ENCODE results near the gene RELB.
A peak's percentile ranks its signal among the peaks of the same experiment; 100 is the strongest.

The RELB gene

GRCh38 chr19:45032421-45032820 is 31.2 kb downstream of the RELB start:
- H3F3A ChIP-seq (ENCODE audit: low read depth): no peaks in the 10 kb centered on the region
- H4K20me1 ChIP-seq (ENCODE audit: insufficient read depth, low read length, poor library complexity, severe bottlenecking): no peaks in the 10 kb centered on the region
- no peak overlapping the region for H2AFZ ChIP-seq (ENCODE audit: low read length)
- H3K27me3 ChIP-seq (ENCODE audit: insufficient read depth, low read length, poor library complexity, severe bottlenecking): no peaks in the 10 kb centered on the region
- H3K79me2 ChIP-seq (ENCODE audit: insufficient read depth, low read length): no peaks in the 10 kb centered on the region
- H3K9ac ChIP-seq (ENCODE audit: low read depth, low read length, poor library complexity, severe bottlenecking): no peak overlapping the region
- no peak overlapping the region for H3K4me3 ChIP-seq (ENCODE audit: low read length, poor library complexity, severe bottlenecking)
- TF ChIP-seq CTCF (conservative IDR thresholded peaks at IDR 0.05; ENCODE audit: low read length): no peak
- TF ChIP-seq EZH2phosphoT487 (IDR thresholded peaks at IDR 0.05; ENCODE audit: borderline replicate concordance): no peak
- H3K9me3 ChIP-seq (ENCODE audit: insufficient read depth, low read depth, low read length): no peaks in the 10 kb centered on the region
- no peaks in the 10 kb centered on the region for H3K4me1 ChIP-seq (ENCODE audit: insufficient read depth, low read length, poor library complexity, severe bottlenecking)
- peaks cover 5% of the 10 kb centered on the region; the same call in 1 of the 2 replicates for H3K36me3 ChIP-seq (ENCODE audit: insufficient read depth, low read length)
- H3K9me2 ChIP-seq (replicated peaks; ENCODE audit: low read depth, low read length): no peaks in the 10 kb centered on the region
- no peak overlapping the region for H3K4me2 ChIP-seq (ENCODE audit: low read depth, low read length, poor library complexity, severe bottlenecking)

- peaks cover 5% of the 10 kb centered on the region; the same call in 1 of the 2 replicates for H3K36me3 ChIP-seq (ENCODE audit: insufficient read depth, low read length)
- H4K20me1 ChIP-seq (ENCODE audit: insufficient read depth, low read length, poor library complexity, severe bottlenecking): peaks cover 19% of the 10 kb centered on the region
- no peaks in the 10 kb centered on the region for H3K9me2 ChIP-seq (replicated peaks; ENCODE audit: low read depth, low read length)
- H3K27me3 ChIP-seq (ENCODE audit: insufficient read depth, low read length, poor library complexity, severe bottlenecking): no peaks in the 10 kb centered on the region
- peaks cover 19% of the 10 kb centered on the region for H3K79me2 ChIP-seq (ENCODE audit: insufficient read depth, low read length)
- H2AFZ ChIP-seq (ENCODE audit: low read length): no peak overlapping the region
- no peak overlapping the region for H3K9ac ChIP-seq (ENCODE audit: low read depth, low read length, poor library complexity, severe bottlenecking)
- peaks cover 14% of the 10 kb centered on the region for H3K4me1 ChIP-seq (ENCODE audit: insufficient read depth, low read length, poor library complexity, severe bottlenecking)
- H3K4me3 ChIP-seq (ENCODE audit: low read length, poor library complexity, severe bottlenecking): no peak overlapping the region
- no peak overlapping the region for H3K4me2 ChIP-seq (ENCODE audit: low read depth, low read length, poor library complexity, severe bottlenecking)
- no peaks in the 10 kb centered on the region for H3F3A ChIP-seq (ENCODE audit: low read depth)
- no peak for TF ChIP-seq CTCF (conservative IDR thresholded peaks at IDR 0.05; ENCODE audit: low read length)
- no peak for TF ChIP-seq EZH2phosphoT487 (IDR thresholded peaks at IDR 0.05; ENCODE audit: borderline replicate concordance)
- no peaks in the 10 kb centered on the region for H3K9me3 ChIP-seq (ENCODE audit: insufficient read depth, low read depth, low read length)
These were observed 34.5 kb downstream of the RELB start for GRCh38 chr19:45035755-45036154.

- Histone ChIP-seq H3F3A (ENCODE audit: low read depth) (no peaks in the 10 kb centered on the region), H3K4me2 (ENCODE audit: low read depth, low read length, poor library complexity, severe bottlenecking) (peak overlapping the region; percentile 100), H3K9me2 (replicated peaks; ENCODE audit: low read depth, low read length) (no peaks in the 10 kb centered on the region), H4K20me1 (ENCODE audit: insufficient read depth, low read length, poor library complexity, severe bottlenecking) (peaks cover 33% of the 10 kb centered on the region), H3K9ac (ENCODE audit: low read depth, low read length, poor library complexity, severe bottlenecking) (peak overlapping the region; percentile 43), H3K36me3 (ENCODE audit: insufficient read depth, low read length) (peaks cover 11% of the 10 kb centered on the region; the same call in 1 of the 2 replicates), H3K27me3 (ENCODE audit: insufficient read depth, low read length, poor library complexity, severe bottlenecking) (no peaks in the 10 kb centered on the region), H3K79me2 (ENCODE audit: insufficient read depth, low read length) (peaks cover 35% of the 10 kb centered on the region), H3K9me3 (ENCODE audit: insufficient read depth, low read depth, low read length) (no peaks in the 10 kb centered on the region), H3K4me1 (ENCODE audit: insufficient read depth, low read length, poor library complexity, severe bottlenecking) (peaks cover 22% of the 10 kb centered on the region), H2AFZ (ENCODE audit: low read length) (no peak overlapping the region), H3K4me3 (ENCODE audit: low read length, poor library complexity, severe bottlenecking) (no peak overlapping the region)
- TF ChIP-seq EZH2phosphoT487 (IDR thresholded peaks at IDR 0.05; ENCODE audit: borderline replicate concordance): no peak
- TF ChIP-seq CTCF (conservative IDR thresholded peaks at IDR 0.05; ENCODE audit: low read length): no peak
These were observed 36.3 kb downstream of the RELB start for GRCh38 chr19:45037393-45038169.

Measured in Loucy (cell line).